ENCODE measurements around the gene CCDC71. TPM values are rescaled to one million over a fixed set of nuclear protein-coding genes. Genes with fewer than 3 reads are reported as not detected.

Gene CCDC71
- total and polyA plus RNA-seq, 9 of the 15 experiments (the other 6 are each of a cell fraction or from before 2014, with no cell fraction given) = 0.13 to 19.3 (median 14.3) TPM

DNA sequence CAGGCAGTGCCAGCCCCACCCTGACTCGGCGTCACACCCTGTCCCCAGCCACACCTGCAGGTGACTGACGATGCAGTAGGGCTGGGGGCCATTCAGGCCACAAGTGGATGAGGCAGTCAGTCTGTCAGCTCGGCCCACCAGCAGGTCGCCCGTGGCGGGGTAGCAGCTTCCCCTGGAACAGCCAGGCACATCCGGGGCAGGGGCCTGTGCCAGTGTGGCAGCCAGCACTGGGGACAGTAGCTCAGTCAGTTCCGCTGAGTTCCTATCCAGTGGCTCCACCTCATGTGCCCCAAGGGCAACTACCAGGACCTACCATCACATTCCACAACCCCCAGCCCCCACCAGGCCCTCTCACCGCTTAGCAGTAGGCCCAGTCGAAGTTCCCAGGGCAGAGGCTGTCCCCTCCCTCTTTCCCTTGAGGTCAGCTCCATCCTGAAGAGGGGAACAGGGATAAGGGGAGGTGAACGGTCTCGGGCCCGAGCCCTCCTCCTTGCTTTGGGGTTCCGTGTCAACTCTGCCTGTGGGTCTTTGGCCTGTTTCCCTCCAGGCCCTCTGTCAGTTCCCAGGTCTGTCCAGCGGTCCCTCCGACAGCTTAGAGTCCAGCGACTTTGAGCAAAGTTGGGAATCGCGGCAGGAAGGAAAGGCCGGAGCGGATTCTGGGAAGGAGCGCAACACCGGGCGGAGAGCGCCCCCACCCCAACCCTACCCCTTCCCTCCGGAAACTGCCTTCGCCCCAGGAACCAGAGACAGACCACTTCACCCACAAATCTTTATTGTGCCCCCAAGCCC lies 33.5 kb downstream of the CCDC71 start, which contains the start of gene LAMB2 (continued):
- TF ChIP-seq, protein P1, sequence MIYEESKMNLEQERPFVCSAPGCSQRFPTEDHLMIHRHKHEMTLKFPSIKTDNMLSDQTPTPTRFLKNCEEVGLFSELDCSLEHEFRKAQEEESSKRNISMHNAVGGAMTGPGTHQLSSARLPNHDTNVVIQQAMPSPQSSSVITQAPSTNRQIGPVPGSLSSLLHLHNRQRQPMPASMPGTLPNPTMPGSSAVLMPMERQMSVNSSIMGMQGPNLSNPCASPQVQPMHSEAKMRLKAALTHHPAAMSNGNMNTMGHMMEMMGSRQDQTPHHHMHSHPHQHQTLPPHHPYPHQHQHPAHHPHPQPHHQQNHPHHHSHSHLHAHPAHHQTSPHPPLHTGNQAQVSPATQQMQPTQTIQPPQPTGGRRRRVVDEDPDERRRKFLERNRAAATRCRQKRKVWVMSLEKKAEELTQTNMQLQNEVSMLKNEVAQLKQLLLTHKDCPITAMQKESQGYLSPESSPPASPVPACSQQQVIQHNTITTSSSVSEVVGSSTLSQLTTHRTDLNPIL (CRISPR knock-in tag; IDR thresholded peaks at IDR 0.05) = no peak
- TF ChIP-seq MTA1 (IDR thresholded peaks at IDR 0.05; ENCODE audit: borderline replicate concordance) (no peak), NUFIP1 (IDR thresholded peaks at IDR 0.05; ENCODE audit: partially characterized antibody) (no peak), SNRNP70 (optimal IDR thresholded peaks at IDR 0.05; ENCODE audit: low read depth, low read length) (no peak), CUX1 (CRISPR knock-in tag; IDR thresholded peaks at IDR 0.05) (no peak), ETS1 (conservative IDR thresholded peaks at IDR 0.05; ENCODE audit: control insufficient read depth, low read depth, low read length) (no peak), ZNF644 (tag; IDR thresholded peaks at IDR 0.05; ENCODE audit: low read depth) (no peak), TRIM25 (IDR thresholded peaks at IDR 0.05; ENCODE audit: borderline replicate concordance) (no peak)
- TF ChIP-seq, protein P2, sequence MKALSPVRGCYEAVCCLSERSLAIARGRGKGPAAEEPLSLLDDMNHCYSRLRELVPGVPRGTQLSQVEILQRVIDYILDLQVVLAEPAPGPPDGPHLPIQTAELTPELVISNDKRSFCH (CRISPR knock-in tag; IDR thresholded peaks at IDR 0.05) = no peak
- TF ChIP-seq, protein P2 (tag; IDR thresholded peaks at IDR 0.05) = no peak
- TF ChIP-seq, protein P3, sequence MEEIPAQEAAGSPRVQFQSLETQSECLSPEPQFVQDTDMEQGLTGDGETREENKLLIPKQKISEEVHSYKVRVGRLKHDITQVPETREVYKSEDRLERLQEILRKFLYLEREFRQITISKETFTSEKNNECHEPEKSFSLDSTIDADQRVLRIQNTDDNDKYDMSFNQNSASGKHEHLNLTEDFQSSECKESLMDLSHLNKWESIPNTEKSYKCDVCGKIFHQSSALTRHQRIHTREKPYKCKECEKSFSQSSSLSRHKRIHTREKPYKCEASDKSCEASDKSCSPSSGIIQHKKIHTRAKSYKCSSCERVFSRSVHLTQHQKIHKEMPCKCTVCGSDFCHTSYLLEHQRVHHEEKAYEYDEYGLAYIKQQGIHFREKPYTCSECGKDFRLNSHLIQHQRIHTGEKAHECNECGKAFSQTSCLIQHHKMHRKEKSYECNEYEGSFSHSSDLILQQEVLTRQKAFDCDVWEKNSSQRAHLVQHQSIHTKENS (CRISPR knock-in tag; IDR thresholded peaks at IDR 0.05) = no peak
- TF ChIP-seq, protein P4, sequence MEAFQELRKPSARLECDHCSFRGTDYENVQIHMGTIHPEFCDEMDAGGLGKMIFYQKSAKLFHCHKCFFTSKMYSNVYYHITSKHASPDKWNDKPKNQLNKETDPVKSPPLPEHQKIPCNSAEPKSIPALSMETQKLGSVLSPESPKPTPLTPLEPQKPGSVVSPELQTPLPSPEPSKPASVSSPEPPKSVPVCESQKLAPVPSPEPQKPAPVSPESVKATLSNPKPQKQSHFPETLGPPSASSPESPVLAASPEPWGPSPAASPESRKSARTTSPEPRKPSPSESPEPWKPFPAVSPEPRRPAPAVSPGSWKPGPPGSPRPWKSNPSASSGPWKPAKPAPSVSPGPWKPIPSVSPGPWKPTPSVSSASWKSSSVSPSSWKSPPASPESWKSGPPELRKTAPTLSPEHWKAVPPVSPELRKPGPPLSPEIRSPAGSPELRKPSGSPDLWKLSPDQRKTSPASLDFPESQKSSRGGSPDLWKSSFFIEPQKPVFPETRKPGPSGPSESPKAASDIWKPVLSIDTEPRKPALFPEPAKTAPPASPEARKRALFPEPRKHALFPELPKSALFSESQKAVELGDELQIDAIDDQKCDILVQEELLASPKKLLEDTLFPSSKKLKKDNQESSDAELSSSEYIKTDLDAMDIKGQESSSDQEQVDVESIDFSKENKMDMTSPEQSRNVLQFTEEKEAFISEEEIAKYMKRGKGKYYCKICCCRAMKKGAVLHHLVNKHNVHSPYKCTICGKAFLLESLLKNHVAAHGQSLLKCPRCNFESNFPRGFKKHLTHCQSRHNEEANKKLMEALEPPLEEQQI (IDR thresholded peaks at IDR 0.05) = no peak
